HG03439 (cell line): ENCODE data around the gene NLRP10.

Experiments
- ATAC-seq: cut with Tn5 transposase; IDR thresholded peaks from one replicate; pipeline ENCODE4 v1.9.1; 2021; ENCODE audit warnings: mild to moderate bottlenecking, moderate library complexity; ENCODE audit not compliant: unreplicated experiment

The NLRP10 gene, protein sequence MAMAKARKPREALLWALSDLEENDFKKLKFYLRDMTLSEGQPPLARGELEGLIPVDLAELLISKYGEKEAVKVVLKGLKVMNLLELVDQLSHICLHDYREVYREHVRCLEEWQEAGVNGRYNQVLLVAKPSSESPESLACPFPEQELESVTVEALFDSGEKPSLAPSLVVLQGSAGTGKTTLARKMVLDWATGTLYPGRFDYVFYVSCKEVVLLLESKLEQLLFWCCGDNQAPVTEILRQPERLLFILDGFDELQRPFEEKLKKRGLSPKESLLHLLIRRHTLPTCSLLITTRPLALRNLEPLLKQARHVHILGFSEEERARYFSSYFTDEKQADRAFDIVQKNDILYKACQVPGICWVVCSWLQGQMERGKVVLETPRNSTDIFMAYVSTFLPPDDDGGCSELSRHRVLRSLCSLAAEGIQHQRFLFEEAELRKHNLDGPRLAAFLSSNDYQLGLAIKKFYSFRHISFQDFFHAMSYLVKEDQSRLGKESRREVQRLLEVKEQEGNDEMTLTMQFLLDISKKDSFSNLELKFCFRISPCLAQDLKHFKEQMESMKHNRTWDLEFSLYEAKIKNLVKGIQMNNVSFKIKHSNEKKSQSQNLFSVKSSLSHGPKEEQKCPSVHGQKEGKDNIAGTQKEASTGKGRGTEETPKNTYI

DNA sequence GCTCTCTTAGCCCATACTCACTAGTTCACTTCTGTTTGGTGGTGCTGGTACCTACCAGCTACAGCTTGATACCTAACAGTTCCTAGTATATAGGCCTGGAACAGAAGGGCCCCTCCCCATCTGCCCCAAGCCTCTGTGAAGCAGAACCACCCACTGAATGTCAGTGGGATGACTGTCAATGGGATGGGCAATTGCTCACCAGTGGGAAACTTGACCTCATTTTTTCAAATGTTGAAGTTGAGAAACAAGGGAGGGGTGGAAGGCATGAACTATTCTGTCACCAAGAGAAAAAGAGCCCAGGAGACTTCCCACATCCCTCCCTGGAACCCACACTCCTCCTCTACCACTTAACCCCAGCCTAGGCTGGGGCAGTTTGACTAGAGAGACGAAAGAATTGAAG lies at the start of gene NLRP10:
Gene NLRP10, minus strand, starts transcription at position 62 of the 400 bp plus-strand sequence. CDS start 1,952 bp downstream, outside the sequence.
- no peak for ATAC-seq

DNA sequence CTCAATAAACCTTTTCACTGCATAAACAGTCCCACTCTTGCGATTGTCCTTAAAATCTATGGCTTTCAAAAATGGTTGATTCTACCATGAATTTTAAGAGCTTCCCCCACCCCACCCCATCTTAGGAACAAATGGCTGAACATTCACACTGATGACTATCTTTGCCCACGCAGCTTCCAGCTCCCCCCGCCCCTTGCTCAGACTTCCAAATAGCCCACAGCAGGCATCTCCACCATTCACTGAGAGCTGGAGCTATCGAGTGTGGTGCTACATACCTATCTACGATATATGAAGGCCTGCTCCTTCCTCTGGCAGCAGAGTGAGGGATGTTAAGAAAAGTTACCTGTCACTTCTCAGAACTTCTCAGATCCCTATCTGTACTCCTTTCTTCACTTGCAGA lies 48.6 kb upstream of the NLRP10 start:
- ATAC-seq: no peak

DNA sequence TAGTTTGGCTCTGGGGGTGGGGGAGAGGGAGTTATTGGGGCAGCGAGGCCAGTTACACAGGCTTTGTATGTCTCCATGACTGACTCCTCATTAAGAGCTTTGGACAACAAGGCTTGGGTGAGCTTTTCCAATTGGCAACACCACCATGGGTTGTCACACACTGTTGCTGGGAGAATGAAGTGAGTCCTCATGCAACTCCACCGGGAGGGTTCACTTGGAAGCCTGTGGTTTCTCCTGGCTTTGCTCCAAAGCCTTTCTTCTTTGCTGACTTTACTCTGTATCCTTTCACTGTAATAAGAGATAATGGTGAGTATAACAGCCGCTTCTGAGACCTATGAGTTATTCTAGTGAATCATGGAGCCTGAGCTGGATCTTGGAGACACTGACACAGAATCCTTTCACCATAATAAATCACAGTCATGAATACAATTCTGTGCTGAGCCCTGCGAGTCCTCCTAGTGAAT lies 46.8 kb upstream of the NLRP10 start:
- ATAC-seq: no peak

DNA sequence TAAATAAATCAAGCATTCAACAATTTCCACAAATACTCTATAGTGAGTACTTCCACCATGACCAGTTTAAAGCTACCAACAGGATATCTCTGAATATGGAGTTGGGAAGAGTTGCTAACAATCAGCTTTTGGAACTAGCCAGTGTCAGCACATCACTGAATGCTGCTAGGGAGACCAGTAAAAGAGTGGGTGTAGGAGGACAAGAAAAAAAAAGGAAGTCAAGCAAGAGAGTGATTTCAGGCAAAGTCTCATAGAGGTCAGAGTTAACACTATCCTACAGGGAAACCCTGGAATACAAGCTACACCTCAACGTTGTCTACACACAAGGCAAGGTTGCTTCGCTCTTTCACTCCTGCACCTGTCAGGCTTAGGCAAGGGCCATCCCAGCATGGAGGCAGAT lies 46.1 kb upstream of the NLRP10 start:
- no peak for ATAC-seq

DNA sequence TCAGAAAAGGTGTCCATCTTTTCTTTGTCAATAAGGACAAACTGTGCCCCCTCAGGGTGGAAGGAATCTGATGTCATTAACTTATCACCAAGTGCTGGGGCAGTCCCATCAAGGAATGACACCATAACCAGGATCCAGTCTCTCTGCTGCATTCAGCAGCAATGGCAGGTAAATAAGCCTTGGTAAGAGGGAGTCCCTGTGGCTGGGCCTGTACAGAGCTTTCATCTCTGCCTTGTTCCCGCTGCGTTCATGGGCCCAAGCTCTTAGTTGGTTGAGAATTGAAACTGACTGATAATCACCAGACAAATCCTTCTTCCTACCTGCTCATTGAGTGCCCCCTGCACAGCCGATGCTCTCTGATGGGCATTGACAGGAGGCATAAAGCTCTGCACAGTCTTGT lies 44.6 kb upstream of the NLRP10 start:
- ATAC-seq: no peak

DNA sequence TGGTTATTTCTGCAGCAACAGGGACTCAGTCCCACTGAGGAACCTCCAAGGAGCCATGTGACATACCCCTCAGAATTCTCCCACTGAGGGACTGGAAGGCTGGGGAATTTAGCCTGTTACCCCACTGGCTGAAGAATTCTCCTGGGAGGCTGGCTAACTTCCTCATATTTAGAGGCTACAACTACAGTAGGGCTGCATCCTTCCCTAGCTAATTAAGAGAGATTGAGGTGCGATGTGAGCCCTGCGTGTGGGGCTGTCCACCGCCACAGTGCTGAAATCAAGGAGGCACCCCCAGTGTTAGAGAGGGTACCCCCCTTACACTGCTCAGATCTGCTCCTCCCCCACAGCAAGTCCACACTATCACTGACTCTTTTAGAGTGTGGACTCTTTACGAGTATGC lies 43.0 kb upstream of the NLRP10 start:
- no peak for ATAC-seq

DNA sequence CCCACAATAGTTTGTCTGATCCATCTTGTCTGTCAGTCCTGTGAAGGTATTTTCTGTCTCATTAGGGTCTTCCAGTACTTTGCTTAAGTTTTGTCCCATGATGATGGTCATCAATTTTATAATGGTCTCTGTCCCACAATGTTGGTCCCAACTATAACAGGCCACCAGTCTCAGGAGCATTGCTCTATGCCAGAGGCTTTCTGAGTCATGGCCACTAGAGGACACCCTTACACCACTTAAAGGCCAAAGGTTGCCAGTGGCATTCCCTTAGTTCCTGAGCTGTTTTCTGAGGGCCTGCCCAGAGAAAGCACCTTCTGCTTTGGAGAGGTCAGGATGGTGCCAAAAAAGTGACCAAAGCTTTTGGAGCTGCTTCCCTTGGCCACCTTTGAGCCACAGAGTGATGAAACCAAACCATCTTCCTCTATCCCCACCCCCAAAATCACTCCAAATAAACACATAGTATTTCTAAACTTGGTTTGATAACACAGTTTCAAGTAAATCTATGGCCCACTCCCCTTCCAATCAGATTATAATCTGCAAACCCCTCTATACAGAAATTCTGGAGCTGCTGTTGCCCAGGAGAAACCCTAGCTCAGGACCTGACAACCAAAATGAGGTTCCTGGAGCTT lies 41.2 kb upstream of the NLRP10 start:
- ATAC-seq: peak; percentile 67

DNA sequence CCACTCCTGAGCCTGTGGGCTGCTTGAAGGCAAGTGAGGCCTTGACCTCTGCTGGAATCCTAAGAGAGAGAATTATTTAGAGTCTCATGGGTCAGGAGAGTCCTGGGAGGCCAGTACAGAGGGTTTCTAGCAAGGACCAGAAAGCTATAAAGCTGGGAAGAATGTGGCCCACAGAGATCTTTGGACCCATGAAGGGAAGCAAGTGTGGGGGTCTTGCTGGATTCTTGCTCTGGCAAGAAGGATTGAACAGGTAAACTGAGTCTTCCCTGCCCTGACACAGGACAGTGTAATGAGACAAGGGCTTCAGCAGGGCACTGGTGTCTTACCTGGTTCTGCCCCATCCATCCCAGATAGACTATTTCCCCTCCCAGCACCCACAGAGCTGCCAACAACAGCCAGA lies 40.3 kb upstream of the NLRP10 start:
- ATAC-seq: no peak

DNA sequence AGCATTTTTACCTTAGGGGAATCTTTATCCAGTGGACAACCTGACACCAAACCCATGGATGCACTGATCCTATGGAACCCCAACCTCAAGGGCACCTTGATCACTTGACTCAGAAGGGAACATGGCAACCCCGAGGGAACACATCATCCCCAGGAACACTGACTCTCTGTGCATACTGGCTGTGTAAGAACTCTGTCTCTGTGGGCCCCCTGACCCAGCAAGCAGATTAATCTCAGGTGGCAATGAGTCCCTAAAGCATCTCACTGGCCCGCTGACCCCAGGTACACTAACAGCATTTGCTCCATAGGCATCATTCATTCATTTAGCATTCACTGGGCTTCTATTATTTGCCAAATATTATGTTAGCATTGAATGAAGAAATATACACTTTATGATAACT lies 38.8 kb upstream of the NLRP10 start:
- ATAC-seq: no peak

DNA sequence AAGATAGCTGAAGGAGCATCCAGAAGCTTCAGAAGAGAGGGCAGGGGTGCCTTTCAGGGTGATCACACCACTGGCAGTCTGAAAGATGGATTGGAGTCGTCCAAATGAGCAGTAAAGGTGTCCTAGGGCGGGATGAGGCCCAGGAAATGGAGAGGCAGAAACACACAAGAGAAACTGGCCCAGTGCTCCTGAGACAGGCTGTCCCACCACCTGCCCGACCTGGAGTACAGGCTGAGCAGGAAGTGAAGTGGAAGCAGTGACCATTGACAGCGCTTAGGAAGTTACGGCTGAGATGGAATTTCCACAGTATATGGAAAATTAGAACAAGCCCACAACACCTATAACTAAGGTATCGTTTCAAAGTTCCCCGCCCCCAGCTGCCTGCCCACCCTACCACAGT lies 37.9 kb upstream of the NLRP10 start:
- ATAC-seq: no peak

DNA sequence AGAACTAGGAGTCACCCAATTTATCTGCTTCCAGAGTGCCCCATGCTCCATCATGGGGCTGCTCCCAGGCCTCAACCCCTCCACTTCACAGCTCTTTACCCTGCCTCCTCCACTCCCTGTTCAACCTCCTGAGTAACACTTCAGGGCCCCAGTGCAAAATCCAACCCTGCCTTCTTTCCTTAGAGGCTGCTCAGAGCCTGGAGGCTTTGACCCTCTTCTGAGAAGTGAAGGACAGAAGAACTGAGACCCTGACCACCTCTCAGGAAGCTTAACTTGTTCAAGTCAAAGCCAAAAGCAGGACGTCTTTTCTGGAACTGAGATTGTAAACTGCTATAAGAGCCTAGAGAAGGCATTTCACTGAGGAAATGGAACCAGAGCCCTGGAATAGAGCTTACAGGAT lies 37.4 kb upstream of the NLRP10 start:
- no peak for ATAC-seq

DNA sequence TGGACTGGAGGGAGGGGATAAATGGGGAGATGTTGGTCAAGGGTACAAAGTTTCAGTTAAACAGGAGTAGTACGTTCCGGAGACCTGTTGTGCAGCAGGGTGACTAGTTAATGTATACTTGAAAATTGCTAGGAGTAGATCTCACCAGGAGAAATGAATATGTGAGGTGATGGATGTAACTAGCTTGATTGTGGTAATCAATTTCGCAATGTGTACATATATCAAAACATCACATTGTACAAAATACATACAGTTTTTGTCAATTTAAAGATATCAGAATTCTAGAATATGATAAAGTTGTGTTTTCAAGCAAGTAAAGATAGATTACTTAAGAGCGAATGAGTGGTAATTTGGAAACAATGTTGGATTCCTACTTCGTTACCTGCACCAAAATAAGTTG lies 35.1 kb upstream of the NLRP10 start:
- no peak for ATAC-seq

DNA sequence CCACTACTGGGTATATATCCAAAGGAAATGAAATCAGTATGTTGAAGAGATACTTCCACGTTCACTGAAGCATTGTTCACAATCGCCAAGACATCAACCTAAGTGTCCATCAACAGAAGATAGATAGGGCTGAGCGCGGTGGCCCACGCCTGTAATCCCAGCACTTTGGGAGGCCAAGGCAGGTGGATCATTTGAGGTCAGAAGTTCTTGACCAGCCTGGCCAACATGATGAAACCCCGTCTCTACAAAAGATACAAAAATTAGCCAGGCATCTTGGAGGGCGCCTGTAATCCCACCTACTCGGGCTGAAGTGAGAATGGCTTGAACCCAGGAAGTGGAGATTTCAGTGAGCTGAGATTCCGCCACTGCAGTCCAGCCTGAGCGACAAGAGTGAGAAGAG lies 34.5 kb upstream of the NLRP10 start:
- ATAC-seq: no peak

DNA sequence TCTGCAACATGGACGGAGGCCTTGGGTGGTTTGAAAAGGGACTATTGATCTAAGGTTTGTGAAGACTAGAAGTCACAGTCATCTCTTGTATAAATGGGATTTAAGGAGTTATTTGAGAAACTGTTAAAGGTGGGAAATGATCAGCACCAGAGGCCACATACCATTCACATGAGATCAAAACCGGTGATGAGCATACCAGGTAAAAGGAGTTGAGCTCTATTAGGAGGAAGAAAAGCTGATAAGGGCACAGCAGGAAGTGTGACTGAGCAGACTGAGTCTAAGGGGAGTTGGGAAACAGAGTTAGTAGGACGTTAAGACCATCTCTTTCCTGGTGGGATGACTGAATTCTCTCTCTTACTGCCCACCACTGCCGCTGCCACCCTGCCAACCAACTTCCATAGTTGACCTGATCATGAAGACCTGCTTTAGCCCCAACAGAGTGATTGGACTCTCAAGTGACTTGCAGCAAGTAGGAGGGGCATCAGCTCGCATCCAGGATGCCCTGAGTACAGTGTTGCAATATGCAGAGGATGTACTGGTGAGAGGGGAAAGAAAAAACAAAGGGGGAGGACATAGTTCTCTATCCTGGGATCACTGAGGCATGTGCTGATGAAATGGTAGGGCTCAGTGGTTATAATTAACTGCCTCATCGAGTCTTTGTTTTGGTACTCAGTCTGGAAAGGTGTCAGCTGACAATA lies 29.5 kb upstream of the NLRP10 start:
- no peak for ATAC-seq

DNA sequence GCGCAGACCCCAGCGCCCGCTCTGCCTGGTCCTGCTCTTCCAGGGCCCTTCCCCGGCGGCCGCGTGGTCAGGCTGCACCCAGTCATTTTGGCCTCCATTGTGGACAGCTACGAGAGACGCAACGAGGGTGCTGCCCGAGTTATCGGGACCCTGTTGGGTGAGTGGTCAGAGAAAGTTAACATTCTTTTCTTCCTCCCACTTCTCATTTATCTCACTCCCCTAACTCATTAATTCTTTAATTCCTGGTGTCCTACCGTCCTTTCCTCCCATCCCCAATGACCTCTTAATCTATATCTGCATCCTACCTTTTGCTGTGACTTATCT lies 22.3 kb upstream of the NLRP10 start:
- ATAC-seq: peak; percentile 4

DNA sequence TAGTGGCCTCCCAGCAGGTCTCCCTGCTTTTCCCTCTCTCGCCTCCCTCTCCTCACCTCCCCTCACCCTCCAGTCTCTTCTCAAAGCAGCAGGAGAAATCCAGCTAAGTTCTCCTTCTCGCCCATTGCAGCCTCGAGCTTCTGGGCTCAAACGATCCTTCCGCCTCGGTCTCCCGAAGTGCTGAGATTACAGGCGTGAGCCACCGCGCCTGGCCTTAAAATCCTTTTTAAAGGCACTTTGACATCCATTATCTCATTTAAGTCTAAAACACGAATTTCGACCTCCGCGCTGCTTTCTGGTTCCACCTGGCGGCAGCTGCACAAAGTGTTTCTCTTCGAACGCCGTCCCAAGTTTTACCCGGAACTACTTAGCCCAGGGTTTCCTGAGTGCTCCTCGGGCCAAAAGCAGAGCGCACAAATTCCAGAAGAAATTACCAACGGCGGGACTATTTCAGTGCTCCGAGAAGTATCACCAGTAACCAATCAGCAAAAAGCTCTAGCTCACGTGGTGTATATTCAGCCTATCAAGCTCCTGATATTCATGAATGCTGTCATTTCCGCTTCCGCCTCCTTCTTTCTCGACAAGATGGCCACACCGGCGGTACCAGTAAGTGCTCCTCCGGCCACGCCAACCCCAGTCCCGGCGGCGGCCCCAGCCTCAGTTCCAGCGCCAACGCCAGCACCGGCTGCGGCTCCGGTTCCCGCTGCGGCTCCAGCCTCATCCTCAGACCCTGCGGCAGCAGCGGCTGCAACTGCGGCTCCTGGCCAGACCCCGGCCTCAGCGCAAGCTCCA lies 21.7 kb upstream of the NLRP10 start, which contains the start of gene EIF3F:
Gene EIF3F, plus strand, starts transcription at position 570 of the 792 bp plus-strand sequence. Its CDS starts 16 bp downstream, at position 586.
- peak; percentile 97 for ATAC-seq

DNA sequence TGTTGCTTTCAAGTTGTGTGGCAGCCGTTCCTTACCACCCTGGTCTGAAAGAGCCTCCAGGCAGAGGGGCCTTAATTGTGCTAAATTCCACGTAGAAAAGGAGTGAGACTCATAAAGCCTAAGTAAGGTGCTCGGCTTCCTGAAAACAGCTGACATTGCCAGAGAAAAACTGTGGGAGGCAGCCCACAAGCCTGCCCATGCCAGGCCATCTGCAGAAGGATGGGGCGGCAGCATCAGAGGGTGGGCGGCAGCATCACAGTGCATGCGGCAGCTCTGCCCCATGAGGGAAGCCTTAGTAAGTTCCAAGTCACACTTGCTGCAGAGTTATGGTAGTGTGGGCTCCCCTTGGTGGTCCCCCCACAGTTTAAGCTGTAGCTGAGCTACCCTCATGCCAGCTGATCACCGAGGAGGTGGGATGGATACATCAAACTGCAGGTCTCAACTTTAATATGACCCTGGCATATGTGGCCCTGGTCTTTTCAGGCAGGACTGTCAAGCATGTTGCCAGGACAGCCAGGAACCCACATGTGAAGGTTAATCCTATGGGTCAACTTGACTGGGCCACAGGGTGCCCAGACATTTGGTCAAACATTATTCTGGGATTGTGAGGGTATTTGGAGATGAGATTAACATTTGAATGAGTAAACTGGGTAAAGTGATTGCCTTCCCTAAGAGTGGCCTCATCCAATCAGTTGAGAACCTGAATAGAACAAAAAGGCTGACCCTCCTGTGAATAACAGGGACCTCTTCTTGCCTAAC lies 18.8 kb upstream of the NLRP10 start:
- ATAC-seq: no peak

DNA sequence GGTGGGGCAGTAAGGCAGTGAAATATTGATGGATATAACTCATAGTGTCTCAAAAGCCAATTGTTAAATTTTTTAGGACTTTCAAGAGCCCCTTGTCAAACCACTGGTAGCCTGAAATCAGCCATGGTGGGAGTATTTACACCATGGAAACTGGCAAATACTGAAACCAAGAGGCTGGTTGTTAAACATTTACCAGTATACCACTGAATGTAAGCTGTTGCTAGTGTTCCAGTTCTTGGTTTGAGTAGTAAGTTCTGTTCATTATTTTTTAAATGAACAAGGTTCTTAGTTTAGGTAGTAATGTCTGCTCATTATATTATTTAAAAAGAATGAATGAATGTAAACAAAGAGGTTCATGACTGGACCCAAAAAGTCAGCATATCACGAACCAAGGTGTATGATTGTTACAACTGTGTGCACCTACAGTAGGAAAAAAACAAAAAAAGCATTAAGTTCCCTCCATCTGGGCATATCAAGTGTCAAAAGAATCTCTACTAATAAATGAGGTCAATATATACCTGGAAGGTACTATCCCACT lies 17.4 kb upstream of the NLRP10 start:
- no peak for ATAC-seq

DNA sequence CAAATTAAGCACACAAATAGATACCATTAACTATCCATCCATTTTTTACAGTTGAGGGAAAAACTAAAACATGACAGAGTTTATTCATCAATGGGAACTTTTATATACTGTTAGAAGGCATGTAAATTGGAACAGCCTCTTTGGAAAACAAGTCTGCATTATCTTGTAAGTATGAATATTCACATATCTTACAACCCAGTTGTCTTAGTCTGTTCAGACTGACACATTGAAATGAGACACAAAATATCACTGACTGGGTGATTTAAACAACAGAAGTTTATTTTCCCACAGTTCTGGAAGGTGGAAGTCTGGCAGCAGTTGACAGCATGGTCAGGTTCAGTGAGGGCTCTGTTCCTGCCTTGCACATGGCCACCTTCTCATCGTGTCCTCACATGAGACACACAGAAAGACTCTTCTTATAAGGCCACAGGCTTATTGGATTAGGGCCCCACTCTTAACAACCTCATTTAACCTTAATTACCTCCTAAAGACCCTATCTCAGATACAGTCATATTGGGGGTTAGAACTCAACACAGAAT lies 16.4 kb upstream of the NLRP10 start:
- no peak for ATAC-seq
